ENCODE results near the gene NEUROD2. TPM values are rescaled to one million over a fixed set of nuclear protein-coding genes. Genes with fewer than 3 reads are reported as not detected.

NEUROD2 gene
- total and polyA plus RNA-seq, 8 donors: 0.03 to 0.31 (median 0.25) TPM; not detected in 5

DNA sequence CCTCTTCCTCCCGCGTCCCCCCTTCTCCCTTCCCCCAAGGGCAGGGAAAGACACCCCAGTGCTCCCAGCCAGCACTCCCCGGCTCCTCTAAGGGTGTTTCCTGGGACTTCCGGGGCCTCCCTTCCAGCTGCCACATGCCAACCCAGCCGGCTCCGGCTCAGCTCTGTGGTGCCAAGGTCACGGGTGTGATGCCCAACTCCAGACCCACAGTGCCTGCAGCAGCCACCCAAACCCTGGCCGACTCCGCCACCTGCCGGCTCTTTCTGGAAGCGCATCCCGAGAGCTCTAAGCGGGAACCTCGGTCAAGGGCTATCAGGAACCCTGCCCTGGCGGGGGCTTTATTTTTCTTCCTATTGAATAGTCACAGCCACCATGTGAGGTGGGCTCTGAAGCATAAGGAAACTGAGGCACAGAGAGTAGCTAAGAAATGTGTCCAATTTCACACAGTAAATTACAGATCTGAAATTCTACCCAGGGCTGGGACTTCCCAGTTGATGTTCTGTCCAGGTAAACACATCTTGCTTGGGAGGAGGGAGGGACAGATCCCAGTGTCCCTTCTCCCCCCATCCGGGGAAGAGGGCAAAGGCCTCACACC, 15.7 kb upstream of the NEUROD2 start:
- Histone ChIP-seq H3K36me3 (no peaks in the 10 kb centered on the region), H3K9me3 (no peaks in the 10 kb centered on the region), H3K27me3 (peaks cover 10 to 66% (median 37%) of the 10 kb centered on the region in 3 donors), H3K27ac (no peak overlapping the region), H3K4me3 (no peak overlapping the region), H3K4me1 (peaks cover 11 to 50% (median 47%) of the 10 kb centered on the region in 4 donors)
- peak in 1 of 3 donors; percentile 44 for TF ChIP-seq POLR2AphosphoS5 (IDR thresholded peaks at IDR 0.05)
- no peak for TF ChIP-seq EP300 (IDR thresholded peaks at IDR 0.05)
- no peak for TF ChIP-seq POLR2A (IDR thresholded peaks at IDR 0.05)
- TF ChIP-seq CTCF (IDR thresholded peaks at IDR 0.05): peak in 5 of 7 experiments; percentile 88 to 95 (median 92)
- intact Hi-C loops (cut with DNase I; ENCODE audit: low total_unique reads): no loop called here
- 2 to 7% (median 5%) methylated on average over 16 of the region's 16 CpGs for WGBS, 5 donors
- peak; percentile 92 to 93 for DNase-seq

- TF ChIP-seq POLR2A (IDR thresholded peaks at IDR 0.05): no peak
- TF ChIP-seq EP300 (IDR thresholded peaks at IDR 0.05): no peak
- no peak for TF ChIP-seq CTCF (IDR thresholded peaks at IDR 0.05)
- Histone ChIP-seq H3K4me1 (peaks cover 15 to 49% (median 47%) of the 10 kb centered on the region in 4 donors), H3K9me3 (no peaks in the 10 kb centered on the region), H3K36me3 (no peaks in the 10 kb centered on the region), H3K27ac (peak overlapping the region in 1 of 5 donors; percentile 18), H3K4me3 (no peak overlapping the region), H3K27me3 (peaks cover 10 to 64% (median 29%) of the 10 kb centered on the region in 3 donors)
- WGBS, 5 donors: 48 to 60% (median 55%) methylated on average over 16 of the region's 16 CpGs
- intact Hi-C loops (cut with DNase I; ENCODE audit: low total_unique reads): no loop called here
- DNase-seq: no peak
Observed at GRCh38 chr17:39622380-39623006, 14.8 kb upstream of the NEUROD2 start.

GRCh38 chr17:39621523-39622379, 14.0 kb upstream of the NEUROD2 start:
- peaks cover 13 to 47% (median 44%) of the 10 kb centered on the region in 4 donors for H3K4me1 ChIP-seq
- peaks cover 3 to 64% (median 22%) of the 10 kb centered on the region in 3 donors for H3K27me3 ChIP-seq
- WGBS, 5 donors: 10 to 18% (median 11%) methylated on average over 19 to 26 of the region's 26 CpGs
- H3K36me3 ChIP-seq: no peaks in the 10 kb centered on the region
- H3K4me3 ChIP-seq: no peak overlapping the region
- H3K27ac ChIP-seq: peak overlapping the region in 1 of 5 donors; percentile 18
- intact Hi-C loops (cut with DNase I; ENCODE audit: low total_unique reads): no loop called here
- peak in 2 of 3 donors; percentile 54 to 84 for TF ChIP-seq POLR2AphosphoS5 (IDR thresholded peaks at IDR 0.05)
- TF ChIP-seq EP300 (IDR thresholded peaks at IDR 0.05): no peak
- no peak for TF ChIP-seq POLR2A (IDR thresholded peaks at IDR 0.05)
- peak in 5 of 7 experiments; percentile 91 to 100 (median 99) for TF ChIP-seq CTCF (IDR thresholded peaks at IDR 0.05)
- peak; percentile 92 to 93 for DNase-seq
- no peaks in the 10 kb centered on the region for H3K9me3 ChIP-seq

DNA sequence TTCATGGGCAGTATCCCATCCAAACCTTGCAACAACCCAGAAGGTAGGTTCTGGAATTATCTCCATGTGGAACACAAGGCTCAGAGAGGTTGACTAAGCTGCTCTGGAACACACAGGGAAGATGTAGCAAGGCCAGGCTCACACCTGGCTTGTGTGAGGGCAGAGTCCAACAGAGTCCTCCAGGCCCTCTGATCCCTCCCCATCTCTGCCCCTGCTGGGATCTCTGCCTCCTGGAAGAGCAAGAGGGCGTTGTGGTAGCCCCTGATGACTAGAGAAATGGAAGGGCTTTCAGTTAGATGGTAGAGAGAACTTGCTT, 12.0 kb upstream of the NEUROD2 start:
- H3K36me3 ChIP-seq: no peaks in the 10 kb centered on the region
- H3K9me3 ChIP-seq: no peaks in the 10 kb centered on the region
- intact Hi-C loops (cut with DNase I; ENCODE audit: low total_unique reads): loop anchor here (5.0 kb wide), 1 partner anchor 72 kb away; no protein-coding TSS in a partner anchor
- H3K27ac ChIP-seq: no peak overlapping the region
- peaks cover 0 to 64% (median 2%) of the 10 kb centered on the region in 3 donors for H3K27me3 ChIP-seq
- 40 to 81% (median 53%) methylated on average over 1 of the region's 1 CpG for WGBS, 5 donors
- TF ChIP-seq POLR2AphosphoS5 (IDR thresholded peaks at IDR 0.05) (no peak), POLR2A (IDR thresholded peaks at IDR 0.05) (no peak), EP300 (IDR thresholded peaks at IDR 0.05) (no peak), CTCF (IDR thresholded peaks at IDR 0.05) (no peak)
- H3K4me3 ChIP-seq: no peak overlapping the region
- peaks cover 8 to 37% (median 35%) of the 10 kb centered on the region in 4 donors for H3K4me1 ChIP-seq
- DNase-seq: no peak
